GOT3 (cell line): Measurements from ENCODE around the gene SALL2.

Experiments
- DNase-seq: peaks from one replicate; lab custom pipeline; 2025; ENCODE audit warnings: mixed read lengths; lab: John Stamatoyannopoulos, UW

The SALL2 gene

DNA sequence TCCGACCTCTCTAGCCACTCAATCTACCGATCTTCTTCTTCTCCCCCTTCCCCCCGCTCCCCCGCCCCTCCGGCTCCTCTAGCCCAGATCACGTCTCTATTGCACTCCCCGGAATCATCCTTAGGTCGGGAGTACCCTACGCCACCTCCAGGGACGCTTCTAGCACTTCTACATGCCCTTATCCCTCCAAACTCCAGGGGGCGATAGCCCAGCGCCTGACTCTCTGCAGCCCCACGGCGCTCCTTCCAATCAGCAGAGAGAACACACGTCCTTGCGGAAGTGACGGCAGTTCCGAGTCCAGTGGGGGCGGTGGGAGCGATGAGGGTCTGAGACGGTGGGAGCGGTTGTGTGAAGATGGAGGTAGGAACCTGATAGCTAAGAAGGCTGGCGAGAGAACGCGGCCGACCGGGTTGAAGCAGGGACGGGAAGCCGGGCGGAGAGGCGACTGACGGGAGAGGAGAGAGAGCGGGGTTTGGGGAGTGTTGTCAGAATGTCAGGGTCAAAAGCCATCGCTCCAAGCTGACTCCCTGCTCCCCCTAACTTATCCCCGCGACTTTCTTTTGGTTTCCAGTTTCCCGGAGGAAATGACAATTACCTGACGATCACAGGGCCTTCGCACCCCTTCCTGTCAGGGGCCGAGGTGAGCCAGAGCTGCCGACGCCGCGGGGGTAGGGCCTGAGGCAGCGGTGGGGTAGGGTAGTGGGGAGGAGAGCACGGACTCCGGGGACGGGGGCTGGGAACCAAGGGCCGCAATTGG is 49.0 kb downstream of the SALL2 start, which contains the start of the genes RAB2B and TOX4:
RAB2B (minus strand) TSS at position 35 of the 757 bp plus-strand sequence. CDS start 87 bp downstream, outside the sequence.
TOX4 (plus strand) TSS at position 271 of the 757 bp plus-strand sequence; CDS start at position 355, 84 bp downstream.
- peak; percentile 79 for DNase-seq

DNA sequence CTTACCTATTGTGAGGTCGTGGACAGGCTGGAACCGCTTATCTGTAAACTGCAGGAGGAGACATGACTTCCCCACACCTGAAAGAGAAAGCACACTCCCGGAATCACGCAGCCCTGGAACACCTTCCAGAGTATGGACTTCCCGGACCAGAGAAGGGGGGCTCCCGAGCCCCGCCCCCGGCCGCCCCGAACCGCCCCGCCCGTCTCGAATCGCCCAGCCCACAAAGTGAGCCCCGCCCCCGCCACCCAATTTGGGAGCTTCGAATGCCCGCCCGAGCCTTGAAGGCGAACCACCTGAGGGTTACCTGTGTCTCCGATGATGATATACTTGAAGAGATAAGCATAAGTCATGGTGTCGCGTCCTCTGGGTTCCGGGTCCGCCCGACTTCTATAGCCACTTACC is 49.6 kb downstream of the SALL2 start:
- DNase-seq: no peak

DNA sequence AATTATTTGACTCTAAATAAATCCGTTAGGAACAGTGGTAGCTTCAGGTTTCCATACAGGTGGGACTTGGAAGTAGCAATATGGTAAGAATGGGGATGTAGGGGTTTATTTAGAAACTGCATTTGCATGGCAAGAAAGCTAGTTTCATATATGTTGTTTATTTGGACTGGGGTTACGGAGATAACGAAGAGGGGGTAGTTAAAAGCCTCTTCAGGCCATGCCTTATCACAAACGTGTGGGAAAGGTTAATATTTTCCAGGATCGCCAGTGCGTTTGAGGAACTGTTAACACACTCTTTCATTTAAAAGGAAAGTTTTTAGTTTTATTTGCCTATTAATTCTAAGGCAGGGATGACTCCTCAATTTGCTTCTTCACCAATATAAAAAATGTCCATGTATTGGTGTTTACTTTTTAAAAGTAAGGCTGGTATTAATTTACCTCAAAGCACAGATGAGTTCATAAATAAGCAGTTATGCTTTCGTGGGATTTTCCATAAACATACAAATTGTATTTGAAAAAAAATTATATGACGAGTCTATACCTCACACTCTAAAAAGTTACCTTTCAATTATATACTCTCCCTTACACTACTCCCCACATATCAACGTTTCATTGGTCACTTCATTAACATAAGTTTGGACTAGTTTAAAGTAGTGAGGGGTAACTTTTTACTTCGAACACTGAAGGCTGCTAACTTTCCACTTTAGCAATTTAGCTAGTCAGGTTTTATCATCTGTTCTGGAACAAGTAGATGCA is 50.2 kb downstream of the SALL2 start:
- no peak for DNase-seq
